ACC112 (cell line): ENCODE measurements around the gene TCTN1.
"Not testable (repeated sequence)": the region's sequence is repeated elsewhere in the genome, so short reads cannot be mapped to it uniquely, and the experiment has no call there.

Source experiments
- H2AFZ ChIP-seq: fragments of 200-600 bp; sonication (generic); one replicate; pipeline ENCODE4 v1.6.0; 2017; ENCODE audit warnings: antibody characterized with exemption, low read length; ENCODE audit not compliant: unreplicated experiment
- H3K27ac ChIP-seq: fragments of 200-600 bp; sonication (generic); 2 replicates; pipeline ENCODE4 v1.5.1; 2014; ENCODE audit warnings: low read depth, mild to moderate bottlenecking, antibody characterized with exemption, low read length, moderate library complexity
- H3K27me3 ChIP-seq: fragments of 200-600 bp; sonication (generic); 2 replicates; pipeline ENCODE4 v1.6.1; 2014; ENCODE audit warnings: mild to moderate bottlenecking, antibody characterized with exemption, low read length, moderate library complexity, mixed read lengths; ENCODE audit not compliant: insufficient read depth
- H3K36me3 ChIP-seq: fragments of 200-600 bp; sonication (generic); 2 replicates; pipeline ENCODE4 v1.6.1; 2016; ENCODE audit warnings: mild to moderate bottlenecking, antibody characterized with exemption, low read length, moderate library complexity, mixed read lengths; ENCODE audit not compliant: insufficient read depth
- H3K4me1 ChIP-seq: fragments of 200-600 bp; sonication (generic); one replicate; pipeline ENCODE4 v1.6.1; 2016; ENCODE audit warnings: low read length, mixed read lengths; ENCODE audit not compliant: insufficient read depth, unreplicated experiment, control insufficient read depth
- H3K4me3 ChIP-seq: fragments of 200-600 bp; sonication (generic); 2 replicates; pipeline ENCODE4 v1.5.1; 2014; ENCODE audit warnings: mild to moderate bottlenecking, low read depth, low read length
- H3K79me2 ChIP-seq: fragments of 200-600 bp; sonication (generic); one replicate; pipeline ENCODE4 v1.6.0; 2016; ENCODE audit warnings: low read length; ENCODE audit not compliant: control insufficient read depth, unreplicated experiment, insufficient read depth

Gene TCTN1

GRCh38 chr12:110639336-110640141, 25.6 kb downstream of the TCTN1 start:
- peaks cover 17% of the 10 kb centered on the region for H3K4me1 ChIP-seq
- no peak overlapping the region for H2AFZ ChIP-seq
- H3K79me2 ChIP-seq = no peaks in the 10 kb centered on the region
- no peak overlapping the region for H3K4me3 ChIP-seq
- H3K27ac ChIP-seq = peak overlapping the region; percentile 59; the same call in 1 of the 2 replicates
- H3K27me3 ChIP-seq = no peaks in the 10 kb centered on the region
- H3K36me3 ChIP-seq = 0 out of 2 replicates have a peak, but pooled peaks cover 8% of the 10 kb centered on the region

DNA sequence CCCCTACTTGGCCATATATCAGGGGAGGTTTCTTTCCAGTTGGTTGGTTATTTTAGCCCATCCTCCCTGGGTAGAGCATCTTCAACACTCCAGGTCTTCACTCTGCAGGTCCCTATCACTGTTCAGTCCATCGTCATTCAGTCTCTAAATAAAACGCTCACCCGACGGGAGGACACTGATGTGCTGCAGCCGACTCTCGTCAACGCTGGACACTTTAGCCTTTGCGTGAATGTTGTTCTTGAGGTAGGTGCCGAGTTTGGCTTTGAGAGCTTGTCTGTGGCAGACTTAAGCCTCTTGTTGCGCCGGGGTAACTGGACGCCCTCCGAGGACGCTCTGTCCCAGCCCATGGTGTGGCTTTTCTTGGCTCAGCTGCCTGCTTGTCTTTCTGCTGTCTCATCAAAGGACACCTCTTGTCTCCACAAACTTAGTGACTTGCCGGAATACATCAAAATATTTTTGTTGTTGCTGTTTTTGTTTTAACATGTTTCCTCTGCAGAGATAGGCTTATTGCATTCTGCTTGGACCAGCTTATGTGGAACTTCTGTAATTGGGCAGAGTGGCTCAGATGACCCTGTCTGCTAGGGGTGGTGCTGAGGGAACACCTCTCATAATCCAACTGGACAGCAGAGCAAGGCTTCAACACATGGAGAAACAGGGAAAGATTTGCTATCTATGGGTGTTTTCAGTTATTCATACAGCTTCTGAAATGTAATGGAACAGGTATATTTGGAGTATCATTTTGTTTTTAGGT, 26.5 kb downstream of the TCTN1 start:
- no peaks in the 10 kb centered on the region for H3K79me2 ChIP-seq
- peaks cover 17% of the 10 kb centered on the region for H3K4me1 ChIP-seq
- no peaks in the 10 kb centered on the region for H3K27me3 ChIP-seq
- no peak overlapping the region for H3K4me3 ChIP-seq
- H3K36me3 ChIP-seq = 0 out of 2 replicates have a peak, but pooled peaks cover 8% of the 10 kb centered on the region
- H3K27ac ChIP-seq = no peak overlapping the region
- no peak overlapping the region for H2AFZ ChIP-seq

DNA sequence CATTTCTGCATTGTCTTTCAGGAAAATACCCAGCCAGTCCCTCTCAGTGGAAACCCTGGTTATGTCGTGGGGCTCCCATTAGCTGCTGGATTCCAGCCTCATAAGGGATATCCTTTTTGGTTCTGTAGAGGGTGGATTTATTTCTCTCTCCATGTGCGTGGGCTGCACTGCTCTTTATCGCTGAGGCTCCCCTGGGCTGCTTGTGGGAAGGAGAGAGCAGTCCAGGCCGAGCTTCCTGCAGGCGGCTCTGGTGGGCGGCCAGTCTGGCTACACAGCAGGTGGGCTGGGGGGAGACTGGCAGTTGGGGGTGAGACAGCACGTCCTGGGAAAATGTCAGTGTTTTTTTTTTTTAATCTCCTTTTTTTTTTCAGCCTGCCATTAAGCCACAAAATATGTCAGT, 27.6 kb downstream of the TCTN1 start:
- Histone ChIP-seq H3K4me3 (no peak overlapping the region), H3K27ac (no peak overlapping the region), H3K4me1 (peaks cover 17% of the 10 kb centered on the region), H3K79me2 (no peaks in the 10 kb centered on the region), H2AFZ (no peak overlapping the region), H3K36me3 (0 out of 2 replicates have a peak, but pooled peaks cover 8% of the 10 kb centered on the region), H3K27me3 (no peaks in the 10 kb centered on the region)

GRCh38 chr12:110647631-110648040, 33.7 kb downstream of the TCTN1 start:
- Histone ChIP-seq H3K27ac (no peak overlapping the region), H3K4me3 (no peak overlapping the region), H3K27me3 (no peaks in the 10 kb centered on the region), H3K79me2 (no peaks in the 10 kb centered on the region), H3K36me3 (no peaks in the 10 kb centered on the region), H2AFZ (no peak overlapping the region), H3K4me1 (no peaks in the 10 kb centered on the region)

DNA sequence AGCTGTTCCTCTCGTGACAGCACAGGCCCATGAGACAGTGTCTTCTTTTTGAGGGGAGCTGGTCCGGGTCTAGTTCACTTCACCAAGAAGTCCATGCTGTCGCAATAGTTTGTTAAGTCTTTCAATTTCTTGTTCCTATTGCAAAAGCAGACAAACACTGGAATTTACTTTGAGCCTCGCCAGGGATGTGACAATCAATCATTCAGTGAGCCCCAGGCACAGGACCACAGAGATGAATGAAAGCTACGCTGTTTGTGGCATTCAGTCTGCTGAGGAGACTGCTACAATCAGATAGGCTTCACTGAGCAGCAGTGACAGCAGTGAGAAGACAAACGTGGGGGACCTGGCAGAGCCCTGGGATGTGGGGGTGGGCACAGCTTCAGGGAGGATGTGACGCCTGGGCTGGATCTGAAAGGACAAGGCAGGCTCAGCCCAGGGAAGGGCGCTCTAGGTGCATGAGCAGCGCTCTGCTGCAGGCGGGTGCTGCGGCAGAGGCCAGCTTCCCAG, 35.5 kb downstream of the TCTN1 start:
- Histone ChIP-seq H3K4me3 (no peak overlapping the region), H3K36me3 (no peaks in the 10 kb centered on the region), H3K79me2 (no peaks in the 10 kb centered on the region), H3K27me3 (no peaks in the 10 kb centered on the region), H3K4me1 (no peaks in the 10 kb centered on the region), H2AFZ (no peak overlapping the region), H3K27ac (no peak overlapping the region)

- not testable (repeated sequence) for H3K36me3 ChIP-seq, H3K4me3 ChIP-seq, H3K27me3 ChIP-seq, H2AFZ ChIP-seq, H3K27ac ChIP-seq, H3K79me2 ChIP-seq, H3K4me1 ChIP-seq
Measured at GRCh38 chr12:110654238-110654637, 40.3 kb downstream of the TCTN1 start.

- Histone ChIP-seq H3K27ac (no peak overlapping the region), H3K27me3 (no peaks in the 10 kb centered on the region), H3K79me2 (no peaks in the 10 kb centered on the region), H3K4me1 (no peaks in the 10 kb centered on the region), H3K36me3 (no peaks in the 10 kb centered on the region), H2AFZ (no peak overlapping the region), H3K4me3 (no peak overlapping the region)
Measured at GRCh38 chr12:110656071-110656655, 42.2 kb downstream of the TCTN1 start.

DNA sequence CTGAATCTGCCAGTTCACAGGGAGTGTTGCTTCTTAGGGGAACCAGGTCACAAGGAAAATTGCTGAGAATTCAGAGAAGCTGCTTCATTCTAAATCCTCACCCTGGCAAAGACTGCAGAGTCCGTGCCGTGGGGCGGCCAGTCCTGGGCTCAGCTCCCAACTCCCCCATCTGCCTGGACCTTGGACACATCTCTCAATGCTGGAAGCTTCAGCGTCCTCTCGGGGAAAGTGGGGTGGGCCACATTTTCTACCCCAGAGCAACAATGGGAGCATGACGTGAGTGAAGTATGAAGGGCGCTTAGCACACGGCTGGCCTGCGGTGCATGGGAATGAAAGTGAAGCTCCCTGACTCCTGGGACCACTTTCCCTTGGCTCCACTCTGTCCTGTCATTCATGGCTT, 43.8 kb downstream of the TCTN1 start:
- no peaks in the 10 kb centered on the region for H3K36me3 ChIP-seq
- no peak overlapping the region for H3K4me3 ChIP-seq
- H2AFZ ChIP-seq = no peak overlapping the region
- H3K27me3 ChIP-seq = 0 out of 2 replicates have a peak, but pooled peaks cover 1% of the 10 kb centered on the region
- H3K79me2 ChIP-seq = no peaks in the 10 kb centered on the region
- H3K27ac ChIP-seq = no peak overlapping the region
- no peaks in the 10 kb centered on the region for H3K4me1 ChIP-seq

GRCh38 chr12:110658242-110658641, 44.3 kb downstream of the TCTN1 start:
- no peaks in the 10 kb centered on the region for H3K4me1 ChIP-seq
- H3K27me3 ChIP-seq = peaks cover 6% of the 10 kb centered on the region; the same call in 1 of the 2 replicates
- no peak overlapping the region for H2AFZ ChIP-seq
- H3K4me3 ChIP-seq = no peak overlapping the region
- H3K36me3 ChIP-seq = no peaks in the 10 kb centered on the region
- no peaks in the 10 kb centered on the region for H3K79me2 ChIP-seq
- no peak overlapping the region for H3K27ac ChIP-seq

- Histone ChIP-seq H3K27ac (no peak overlapping the region), H3K4me1 (no peaks in the 10 kb centered on the region), H3K79me2 (no peaks in the 10 kb centered on the region), H3K27me3 (peaks cover 6% of the 10 kb centered on the region; the same call in 1 of the 2 replicates), H3K36me3 (no peaks in the 10 kb centered on the region), H3K4me3 (no peak overlapping the region), H2AFZ (no peak overlapping the region)
Measured at GRCh38 chr12:110658878-110659277, 44.9 kb downstream of the TCTN1 start.
